ENCODE data around the gene BRMS1L. TPM values are rescaled to one million over a fixed set of nuclear protein-coding genes. Genes with fewer than 3 reads are reported as not detected.
A peak's percentile ranks its signal among the peaks of the same experiment; 100 is the strongest.

The BRMS1L gene
- total and polyA plus RNA-seq, 2 of the 13 experiments (the other 11 are each of a cell fraction or from before 2014, with no cell fraction given), result 21.1 to 23.8 TPM

DNA sequence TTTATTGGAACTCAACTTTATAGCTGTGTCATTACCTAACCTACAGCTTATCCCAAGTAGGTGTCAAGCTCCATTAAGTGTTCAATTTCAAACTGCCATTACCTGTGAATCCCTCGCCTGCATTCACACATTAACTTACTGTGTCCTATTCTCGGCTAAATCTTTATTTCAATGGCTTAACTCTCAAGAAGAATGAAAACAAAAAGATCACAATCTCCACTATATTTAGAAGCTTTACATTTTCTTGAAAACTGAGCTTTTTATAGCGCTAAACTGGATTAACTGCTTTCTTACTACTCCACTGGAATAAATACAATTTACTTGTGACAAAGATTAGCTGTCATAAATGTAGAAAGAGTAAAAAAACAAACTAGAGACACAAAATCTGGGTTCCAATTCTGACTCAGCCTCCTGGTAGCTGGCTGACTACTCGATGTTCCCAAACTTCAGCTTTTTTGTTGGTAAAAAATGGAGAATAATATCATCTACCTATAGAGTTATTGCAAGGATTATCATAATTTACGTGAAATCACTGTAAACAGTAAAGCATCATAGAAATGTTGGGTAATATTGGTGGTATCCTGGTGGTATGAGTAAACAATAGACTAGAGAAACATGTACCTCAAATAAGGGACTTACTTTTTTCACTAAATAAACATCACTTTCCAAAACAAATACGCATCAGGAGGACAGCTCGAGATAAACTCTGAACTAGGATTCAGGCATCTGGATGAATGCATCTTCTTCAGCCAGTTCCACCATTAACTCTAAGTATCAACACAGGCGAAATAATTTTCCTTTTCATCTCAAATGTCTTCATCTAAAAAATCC, 18.8 kb upstream of the BRMS1L start (continued):
- TF ChIP-seq FOXM1 (CRISPR knock-in tag; IDR thresholded peaks at IDR 0.05) (no peak), ZNF335 (CRISPR knock-in tag; IDR thresholded peaks at IDR 0.05) (no peak), KDM3A (CRISPR knock-in tag; IDR thresholded peaks at IDR 0.05; ENCODE audit: low read depth) (no peak), TCF7 (IDR thresholded peaks at IDR 0.05; ENCODE audit: low read depth) (0 out of 2 replicates have a peak, but pooled peaks have one; percentile 65), FOXK1 (CRISPR knock-in tag; IDR thresholded peaks at IDR 0.05; ENCODE audit: borderline replicate concordance, low read depth) (peak; percentile 83; the same call in 1 of the 2 replicates), EEA1 (CRISPR knock-in tag; IDR thresholded peaks at IDR 0.05; ENCODE audit: borderline replicate concordance) (no peak), JUND (CRISPR knock-in tag; IDR thresholded peaks at IDR 0.05) (no peak), ZNF367 (CRISPR knock-in tag; IDR thresholded peaks at IDR 0.05; ENCODE audit: borderline replicate concordance) (0 out of 2 replicates have a peak, but pooled peaks have one; percentile 58), KAT8 (CRISPR knock-in tag; IDR thresholded peaks at IDR 0.05) (peak; percentile 80; the same call in 1 of the 2 replicates), MAZ (IDR thresholded peaks at IDR 0.05; ENCODE audit: borderline replicate concordance, low read depth, low read length) (no peak), MAZ (CRISPR knock-in tag; IDR thresholded peaks at IDR 0.05; ENCODE audit: low read depth) (0 out of 2 replicates have a peak, but pooled peaks have one; percentile 39), FOXA1 (IDR thresholded peaks at IDR 0.05) (peak; percentile 97), FOXA1 (CRISPR knock-in tag; IDR thresholded peaks at IDR 0.05) (peak; percentile 97), ZNF629 (CRISPR knock-in tag; conservative IDR thresholded peaks at IDR 0.05) (0 out of 2 replicates have a peak, but pooled peaks have one; percentile 9), SOX6 (IDR thresholded peaks at IDR 0.05) (no peak), SOX6 (CRISPR knock-in tag; IDR thresholded peaks at IDR 0.05) (peak; percentile 85)
- TF ChIP-seq, protein P1, sequence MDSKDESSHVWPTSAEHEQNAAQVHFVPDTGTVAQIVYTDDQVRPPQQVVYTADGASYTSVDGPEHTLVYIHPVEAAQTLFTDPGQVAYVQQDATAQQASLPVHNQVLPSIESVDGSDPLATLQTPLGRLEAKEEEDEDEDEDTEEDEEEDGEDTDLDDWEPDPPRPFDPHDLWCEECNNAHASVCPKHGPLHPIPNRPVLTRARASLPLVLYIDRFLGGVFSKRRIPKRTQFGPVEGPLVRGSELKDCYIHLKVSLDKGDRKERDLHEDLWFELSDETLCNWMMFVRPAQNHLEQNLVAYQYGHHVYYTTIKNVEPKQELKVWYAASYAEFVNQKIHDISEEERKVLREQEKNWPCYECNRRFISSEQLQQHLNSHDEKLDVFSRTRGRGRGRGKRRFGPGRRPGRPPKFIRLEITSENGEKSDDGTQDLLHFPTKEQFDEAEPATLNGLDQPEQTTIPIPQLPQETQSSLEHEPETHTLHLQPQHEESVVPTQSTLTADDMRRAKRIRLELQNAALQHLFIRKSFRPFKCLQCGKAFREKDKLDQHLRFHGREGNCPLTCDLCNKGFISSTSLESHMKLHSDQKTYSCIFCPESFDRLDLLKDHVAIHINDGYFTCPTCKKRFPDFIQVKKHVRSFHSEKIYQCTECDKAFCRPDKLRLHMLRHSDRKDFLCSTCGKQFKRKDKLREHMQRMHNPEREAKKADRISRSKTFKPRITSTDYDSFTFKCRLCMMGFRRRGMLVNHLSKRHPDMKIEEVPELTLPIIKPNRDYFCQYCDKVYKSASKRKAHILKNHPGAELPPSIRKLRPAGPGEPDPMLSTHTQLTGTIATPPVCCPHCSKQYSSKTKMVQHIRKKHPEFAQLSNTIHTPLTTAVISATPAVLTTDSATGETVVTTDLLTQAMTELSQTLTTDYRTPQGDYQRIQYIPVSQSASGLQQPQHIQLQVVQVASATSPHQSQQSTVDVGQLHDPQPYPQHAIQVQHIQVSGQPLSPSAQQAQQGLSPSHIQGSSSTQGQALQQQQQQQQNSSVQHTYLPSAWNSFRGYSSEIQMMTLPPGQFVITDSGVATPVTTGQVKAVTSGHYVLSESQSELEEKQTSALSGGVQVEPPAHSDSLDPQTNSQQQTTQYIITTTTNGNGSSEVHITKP (CRISPR knock-in tag; IDR thresholded peaks at IDR 0.05; ENCODE audit: low read depth), result 0 out of 2 replicates have a peak, but pooled peaks have one; percentile 29
- TF ChIP-seq, protein P2, sequence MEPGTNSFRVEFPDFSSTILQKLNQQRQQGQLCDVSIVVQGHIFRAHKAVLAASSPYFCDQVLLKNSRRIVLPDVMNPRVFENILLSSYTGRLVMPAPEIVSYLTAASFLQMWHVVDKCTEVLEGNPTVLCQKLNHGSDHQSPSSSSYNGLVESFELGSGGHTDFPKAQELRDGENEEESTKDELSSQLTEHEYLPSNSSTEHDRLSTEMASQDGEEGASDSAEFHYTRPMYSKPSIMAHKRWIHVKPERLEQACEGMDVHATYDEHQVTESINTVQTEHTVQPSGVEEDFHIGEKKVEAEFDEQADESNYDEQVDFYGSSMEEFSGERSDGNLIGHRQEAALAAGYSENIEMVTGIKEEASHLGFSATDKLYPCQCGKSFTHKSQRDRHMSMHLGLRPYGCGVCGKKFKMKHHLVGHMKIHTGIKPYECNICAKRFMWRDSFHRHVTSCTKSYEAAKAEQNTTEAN (CRISPR knock-in tag; conservative IDR thresholded peaks at IDR 0.05), result peak; percentile 88
- TF ChIP-seq, protein P3, sequence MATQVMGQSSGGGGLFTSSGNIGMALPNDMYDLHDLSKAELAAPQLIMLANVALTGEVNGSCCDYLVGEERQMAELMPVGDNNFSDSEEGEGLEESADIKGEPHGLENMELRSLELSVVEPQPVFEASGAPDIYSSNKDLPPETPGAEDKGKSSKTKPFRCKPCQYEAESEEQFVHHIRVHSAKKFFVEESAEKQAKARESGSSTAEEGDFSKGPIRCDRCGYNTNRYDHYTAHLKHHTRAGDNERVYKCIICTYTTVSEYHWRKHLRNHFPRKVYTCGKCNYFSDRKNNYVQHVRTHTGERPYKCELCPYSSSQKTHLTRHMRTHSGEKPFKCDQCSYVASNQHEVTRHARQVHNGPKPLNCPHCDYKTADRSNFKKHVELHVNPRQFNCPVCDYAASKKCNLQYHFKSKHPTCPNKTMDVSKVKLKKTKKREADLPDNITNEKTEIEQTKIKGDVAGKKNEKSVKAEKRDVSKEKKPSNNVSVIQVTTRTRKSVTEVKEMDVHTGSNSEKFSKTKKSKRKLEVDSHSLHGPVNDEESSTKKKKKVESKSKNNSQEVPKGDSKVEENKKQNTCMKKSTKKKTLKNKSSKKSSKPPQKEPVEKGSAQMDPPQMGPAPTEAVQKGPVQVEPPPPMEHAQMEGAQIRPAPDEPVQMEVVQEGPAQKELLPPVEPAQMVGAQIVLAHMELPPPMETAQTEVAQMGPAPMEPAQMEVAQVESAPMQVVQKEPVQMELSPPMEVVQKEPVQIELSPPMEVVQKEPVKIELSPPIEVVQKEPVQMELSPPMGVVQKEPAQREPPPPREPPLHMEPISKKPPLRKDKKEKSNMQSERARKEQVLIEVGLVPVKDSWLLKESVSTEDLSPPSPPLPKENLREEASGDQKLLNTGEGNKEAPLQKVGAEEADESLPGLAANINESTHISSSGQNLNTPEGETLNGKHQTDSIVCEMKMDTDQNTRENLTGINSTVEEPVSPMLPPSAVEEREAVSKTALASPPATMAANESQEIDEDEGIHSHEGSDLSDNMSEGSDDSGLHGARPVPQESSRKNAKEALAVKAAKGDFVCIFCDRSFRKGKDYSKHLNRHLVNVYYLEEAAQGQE (IDR thresholded peaks at IDR 0.05; ENCODE audit: borderline replicate concordance in 1 of 2, low read depth in 1 of 2, low read length in 2 of 2), result 0 out of 4 replicates have a peak, but pooled peaks of 1 of the 2 experiments have one; percentile 43

Data from HepG2 (cell line).